OCI-LY7 (cell line): ENCODE measurements around the gene RIPOR1. TPM values are rescaled to one million over a fixed set of nuclear protein-coding genes. Genes with fewer than 3 reads are reported as not detected.

ENCODE experiments used
- Bru-seq: library from RNA; stranded (reverse); fragments of 400-500 nt; gene quantifications from one replicate; lab custom pipeline; 2021; lab: Mats Ljungman, UMichigan
- BruChase-seq, 2 experiments: library from RNA; stranded (reverse); fragments of 400-500 nt; gene quantifications; one replicate each; lab custom pipeline; 2021; lab: Mats Ljungman, UMichigan
- BruUV-seq: library from RNA; stranded (reverse); fragments of 400-500 nt; replicated peaks from 2 replicates; lab custom pipeline; 2021; lab: Mats Ljungman, UMichigan
- CTCF ChIA-PET: fragments of 300-600 bp; sonication (Branson Sonifier 250); formaldehyde crosslinking; loops from one replicate; lab custom pipeline; 2022; ENCODE audit warnings: antibody characterized with exemption; ENCODE audit not compliant: unreplicated experiment; lab: Charles Lee
- POLR2A ChIA-PET: fragments of 300-600 bp; sonication (Branson Sonifier 250); formaldehyde crosslinking; loops from one replicate; lab custom pipeline; 2022; ENCODE audit warnings: antibody characterized with exemption; lab: Charles Lee
- DNase-seq: peaks from one replicate; pipeline ENCODE4 v3.0.0-alpha.2; 2015; ENCODE audit warnings: low spot score
- H2AFZ ChIP-seq: fragments of 200-600 bp; sonication (generic), shearing (Covaris generic); 2 replicates; pipeline ENCODE4 v1.6.1; 2014; ENCODE audit warnings: mild to moderate bottlenecking, antibody characterized with exemption, low read length, moderate library complexity
- H3K27ac ChIP-seq: fragments of 200-600 bp; sonication (generic); 2 replicates; pipeline ENCODE4 v1.5.1; 2014; ENCODE audit warnings: mixed run types, low read depth, mild to moderate bottlenecking, moderate library complexity, low read length, inconsistent platforms; ENCODE audit not compliant: poor library complexity, severe bottlenecking
- H3K36me3 ChIP-seq: fragments of 200-600 bp; sonication (generic); 2 replicates; pipeline ENCODE4 v1.6.1; 2014; ENCODE audit warnings: mild to moderate bottlenecking, antibody characterized with exemption, low read length, moderate library complexity, mixed read lengths; ENCODE audit not compliant: insufficient read depth
- H3K4me1 ChIP-seq: fragments of 200-600 bp; sonication (generic); 2 replicates; pipeline ENCODE4 v1.5.1; 2014; ENCODE audit warnings: mild to moderate bottlenecking, low read length; ENCODE audit not compliant: insufficient read depth, poor library complexity, severe bottlenecking
- H3K4me2 ChIP-seq: fragments of 200-600 bp; sonication (generic); 2 replicates; pipeline ENCODE4 v1.6.1; 2014; ENCODE audit warnings: mild to moderate bottlenecking, low read length
- H3K4me3 ChIP-seq: fragments of 200-600 bp; sonication (generic); 2 replicates; pipeline ENCODE4 v1.5.1; 2014; ENCODE audit warnings: mild to moderate bottlenecking, low read depth, low read length; ENCODE audit not compliant: poor library complexity, severe bottlenecking
- H3K79me2 ChIP-seq: fragments of 200-600 bp; sonication (generic); 2 replicates; pipeline ENCODE4 v1.6.1; 2016; ENCODE audit warnings: low read depth, mild to moderate bottlenecking, low read length, moderate library complexity, mixed read lengths; ENCODE audit not compliant: insufficient read depth
- H3K9me2 ChIP-seq: fragments of 200-600 bp; sonication (generic); 2 replicates; pipeline ENCODE4 v1.6.1; 2016; ENCODE audit warnings: mild to moderate bottlenecking, low read length, mixed read lengths; ENCODE audit not compliant: insufficient read depth
- H3K9me3 ChIP-seq: fragments of 200-600 bp; sonication (generic); 2 replicates; pipeline ENCODE4 v1.6.1; 2014; ENCODE audit warnings: mild to moderate bottlenecking, mixed run types, low read length, mixed read lengths
- H4K20me1 ChIP-seq: fragments of 200-600 bp; sonication (generic); 2 replicates; pipeline ENCODE4 v1.6.1; 2014; ENCODE audit warnings: mild to moderate bottlenecking, antibody characterized with exemption, low read length, moderate library complexity, mixed read lengths; ENCODE audit not compliant: insufficient read depth
- CTCF ChIP-seq: fragments of 200-600 bp; sonication (generic); conservative IDR thresholded peaks from 2 replicates; pipeline ENCODE4 v1.5.1; 2014; ENCODE audit warnings: mild to moderate bottlenecking, antibody characterized with exemption, low read length, moderate library complexity, mixed read lengths
- EZH2phosphoT487 ChIP-seq: fragments of 200-600 bp; sonication (generic); IDR thresholded peaks from 2 replicates; pipeline ENCODE4 v1.6.1; 2018; ENCODE audit warnings: low read depth, borderline replicate concordance, mild to moderate bottlenecking, mixed run types, antibody characterized with exemption, low read length, moderate library complexity, mixed read lengths
- intact Hi-C: fragments of 100-400 bp; cut with micrococcal nuclease; formaldehyde crosslinking; loops from one replicate; pipeline ENCODE4 v1.10.0; 2022; ENCODE audit not compliant: unreplicated experiment
- long read RNA-seq: library from polyadenylated mRNA; stranded (forward); transcript quantifications from one replicate; pipeline ENCODE4 v2.0.0, GENCODE V29; 2022
- total RNA-seq, 2 experiments: library from RNA; depleted of rRNA in 1 of 2; stranded (reverse); fragments of >200 nt in 1 of 2; shearing (Covaris generic) in 1 of 2; gene quantifications; 2 replicates each; pipeline ENCODE4 v1.2.3, GENCODE V29; 2014 to 2022

The RIPOR1 gene
- total RNA-seq (2014; rRNA removed; shearing (Covaris generic)) (8.9 and 9.7 TPM in 2 replicates), total RNA-seq (2022) (26.4 and 40.2 TPM in 2 replicates), Bru-seq, nascent RNA (percentile 45 among the genes with signal in this experiment), BruChase-seq, experiment 1, labeled RNA remaining after a 6-hour chase (percentile 69 among the genes with signal in this experiment), BruChase-seq, experiment 2, labeled RNA remaining after a 2-hour chase (percentile 54 among the genes with signal in this experiment)
- long read RNA-seq, full-length matches to known transcripts = 1 of 23 reads
- long read RNA-seq, partial matches to known transcripts = 11 of 23 reads
- long read RNA-seq, other reads (novel, unspliced or antisense) = 11 of 23 reads

- peaks cover 43% of the 10 kb centered on the region for H3K4me1 ChIP-seq
- H2AFZ ChIP-seq = no peak within 1 kb of the TSS
- no peak within 1 kb of the TSS for H3K4me3 ChIP-seq
- peak; percentile 1 for DNase-seq
- ChIA-PET CTCF (no interaction called here), POLR2A (interaction anchor here (0.7 kb wide), 1 partner anchor 117 kb away, joined by 3 read pairs; the partner anchor contains the start of gene CARMIL2)
- BruUV-seq = no TSS peak
- H3K9me3 ChIP-seq = no peaks in the 10 kb centered on the region
- no peaks in the 10 kb centered on the region for H3K36me3 ChIP-seq
- TF ChIP-seq CTCF (no peak), EZH2phosphoT487 (no peak)
- no peaks in the 10 kb centered on the region for H3K79me2 ChIP-seq
- no peaks in the 10 kb centered on the region for H3K9me2 ChIP-seq
- intact Hi-C loops = no loop called here
- no peaks in the 10 kb centered on the region for H4K20me1 ChIP-seq
- H3K27ac ChIP-seq = no peak within 1 kb of the TSS
- H3K4me2 ChIP-seq = peak within 1 kb of the TSS; percentile 61; the same call in 1 of the 2 replicates
Observed at GRCh38 chr16:67528222-67528869, at the start of gene RIPOR1. Gene RIPOR1, plus strand, starts transcription at chr16:67528829. Its CDS starts 9,618 bp downstream, at chr16:67538447.

GRCh38 chr16:67480833-67481560 is 47.6 kb upstream of the RIPOR1 start, which contains the start of gene ATP6V0D1:
Gene ATP6V0D1, minus strand, starts transcription at chr16:67481157. Its CDS starts 71 bp downstream, at chr16:67481086.
- ChIA-PET CTCF (interaction anchor here (1.1 to 2.1 kb wide), 4 partner anchors 9 to 40 kb away, joined by 4 to 9 read pairs (median 7); no protein-coding TSS in a partner anchor), POLR2A (interaction anchor here (0.8 to 3.7 kb wide), 9 partner anchors 8 to 233 kb away, joined by 3 to 23 read pairs (median 6); partner anchors contain the start of gene SLC9A5)
- TF ChIP-seq EZH2phosphoT487 = no peak
- peak; percentile 88 for TF ChIP-seq CTCF
- peak within 1 kb of the TSS; percentile 60; the same call in 1 of the 2 replicates for H2AFZ ChIP-seq
- peak; percentile 99 for DNase-seq
- H3K27ac ChIP-seq = peak within 1 kb of the TSS; percentile 72
- H4K20me1 ChIP-seq = no peaks in the 10 kb centered on the region
- no peaks in the 10 kb centered on the region for H3K9me2 ChIP-seq
- H3K36me3 ChIP-seq = peaks cover 13% of the 10 kb centered on the region
- peaks cover 39% of the 10 kb centered on the region for H3K4me1 ChIP-seq
- no peaks in the 10 kb centered on the region for H3K9me3 ChIP-seq
- BruUV-seq = no TSS peak
- peaks cover 55% of the 10 kb centered on the region for H3K79me2 ChIP-seq
- intact Hi-C loops = loop anchor here (1.0 to 2.0 kb wide), 4 partner anchors 8 to 180 kb away; partner anchors contain the start of genes ACD and PARD6A
- peak within 1 kb of the TSS; percentile 88 for H3K4me3 ChIP-seq
- peak within 1 kb of the TSS; percentile 95 for H3K4me2 ChIP-seq
